ENCODE data around the gene ZBTB11.

DNA sequence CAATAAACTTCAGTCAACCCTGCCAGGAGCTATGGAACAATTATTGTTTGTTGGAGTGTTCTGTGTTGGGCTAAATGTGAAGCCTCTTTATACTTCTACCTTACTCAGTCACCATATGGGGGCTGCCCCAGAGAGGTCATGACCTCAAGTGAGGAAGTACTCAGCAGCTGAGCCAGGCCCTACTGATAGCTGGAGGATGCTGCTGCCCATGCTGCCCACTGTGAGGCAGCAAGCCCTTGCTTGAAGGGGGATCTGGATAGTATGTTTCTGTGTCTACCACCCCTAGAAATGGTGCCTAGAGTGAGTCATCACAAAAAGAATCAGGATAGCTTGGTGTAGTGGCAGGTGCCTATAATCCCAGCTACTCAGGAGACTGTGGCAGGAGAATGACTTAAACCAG lies 14.0 kb upstream of the ZBTB11 start:
- TF ChIP-seq POLR2AphosphoS5 (IDR thresholded peaks at IDR 0.05; ENCODE audit: borderline replicate concordance, low read depth, low read length) (no peak), EZH2 (IDR thresholded peaks at IDR 0.05) (no peak), FOXP2 (optimal IDR thresholded peaks at IDR 0.05; ENCODE audit: control extremely low read depth, extremely low read length, insufficient read depth) (no peak)

All from SK-N-MC (cell line).